Right lobe of liver (tissue), 4 donors: ENCODE data around the gene FOXP3.

Experiments used
- CTCF ChIP-seq, 4 donors: fragments of 200-600 bp in 3 of 4; fragments of 450-650 bp in 1 of 4; IDR thresholded peaks; one replicate each; pipeline versions ENCODE4 v1.5.1 to v1.8.0; 2016 to 2022; ENCODE audit warnings: antibody characterized with exemption in 4 of 4, mild to moderate bottlenecking in 2 of 4
- POLR2A ChIP-seq: fragments of 450-650 bp; IDR thresholded peaks from one replicate; pipeline ENCODE4 v1.6.1; 2017; ENCODE audit warnings: antibody characterized with exemption, mild to moderate bottlenecking
- donor health status: DM: no; HTN: no; CAD: no.
- donor health status: DM: no; HTN: no; CAD: no.
- donor health status: DM: no; HTN: yes; CAD: no.

- no peak for TF ChIP-seq CTCF (IDR thresholded peaks at IDR 0.05)
- no peak for TF ChIP-seq POLR2A
These were observed 54.9 kb downstream of the FOXP3 start for GRCh38 chrX:49209434-49210251.
